Stimulated activated CD8-positive, alpha-beta memory T cell treated with anti-CD3 and anti-CD28 coated beads, Interleukin-12 subunit alpha, Interleukin-12 subunit beta, amount 100 ng/mL, for 24 hours (primary cell): Measurements from ENCODE around the gene APBB2.
"Not testable (repeated sequence)": the region's sequence is repeated elsewhere in the genome, so short reads cannot be mapped to it uniquely, and the experiment has no call there.

Experiments
- DNase-seq: peaks from one replicate; pipeline ENCODE4 v3.0.0-alpha.2; 2020; ENCODE audit errors: extremely low read depth

APBB2 gene

GRCh38 chr4:40905414-40905813 lies 308.9 kb downstream of the APBB2 start:
- no peak for DNase-seq

DNA sequence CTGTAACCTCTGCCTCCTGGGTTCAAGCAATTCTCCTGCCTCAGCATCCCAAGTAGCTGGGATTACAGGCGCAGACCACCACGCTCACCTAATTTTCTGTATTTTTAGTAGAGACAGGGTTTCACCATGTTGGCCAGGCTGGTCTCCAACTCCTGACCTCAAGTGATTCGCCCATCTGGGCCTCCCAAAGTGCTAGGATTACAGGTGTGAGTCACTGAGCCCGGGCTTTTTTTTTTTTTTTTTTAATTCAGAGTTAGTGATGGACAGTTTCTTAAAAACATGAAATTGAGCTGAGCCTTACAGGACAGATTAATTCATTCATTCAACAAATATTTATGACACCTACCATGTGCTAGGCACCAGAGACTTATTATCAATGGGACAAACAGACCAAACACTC lies 313.8 kb downstream of the APBB2 start:
- not testable (repeated sequence) for DNase-seq

DNA sequence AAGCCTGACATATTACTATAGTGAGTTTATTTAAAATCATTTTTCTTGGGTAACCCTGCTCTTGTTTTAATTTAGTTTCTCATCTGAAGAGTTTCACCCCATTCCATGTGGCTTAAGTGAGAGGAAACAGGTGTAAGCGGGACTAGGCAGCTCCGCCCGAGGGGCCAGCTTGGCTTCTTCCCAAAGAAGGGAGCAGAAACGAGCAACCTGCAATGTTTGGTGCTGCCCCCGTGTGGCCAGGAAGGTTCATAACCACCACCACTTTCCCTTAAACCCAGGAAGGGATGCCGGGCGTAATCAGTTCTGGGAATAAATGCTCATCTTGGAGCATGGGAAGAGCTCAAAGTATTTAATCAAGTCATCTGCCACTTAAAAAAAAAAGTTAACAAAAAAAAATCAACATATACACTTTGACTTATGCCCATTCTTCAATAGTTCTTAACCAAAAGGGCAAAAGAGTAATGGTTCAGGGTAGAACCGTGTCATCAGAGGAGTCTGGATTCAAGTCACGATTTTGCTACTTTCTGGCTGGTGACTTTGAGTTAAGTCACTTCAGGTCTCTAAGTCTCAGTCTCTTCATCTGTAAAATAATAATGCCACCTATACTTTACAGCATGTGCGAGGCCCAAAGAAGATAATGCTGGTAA lies 316.7 kb downstream of the APBB2 start:
- peak; percentile 21 for DNase-seq

DNA sequence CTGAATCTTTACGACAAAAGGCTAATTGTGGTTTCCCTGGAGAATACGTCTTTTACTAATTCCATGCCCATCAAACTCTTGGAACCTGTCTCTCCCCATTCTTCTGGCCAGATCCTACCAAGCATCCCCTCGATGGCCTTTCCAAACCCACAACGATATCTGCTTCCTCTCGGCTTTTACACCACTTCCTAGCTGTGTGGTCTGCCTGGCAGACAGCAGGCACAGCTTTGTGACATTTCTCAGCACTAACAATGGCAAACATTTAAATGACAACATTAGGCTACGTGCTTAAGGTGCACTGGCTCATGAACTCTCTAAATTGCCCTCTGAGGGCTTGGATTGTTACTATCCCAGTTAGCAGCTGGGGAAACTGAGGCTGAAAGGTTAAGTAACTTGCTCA lies 323.6 kb downstream of the APBB2 start:
- no peak for DNase-seq

DNA sequence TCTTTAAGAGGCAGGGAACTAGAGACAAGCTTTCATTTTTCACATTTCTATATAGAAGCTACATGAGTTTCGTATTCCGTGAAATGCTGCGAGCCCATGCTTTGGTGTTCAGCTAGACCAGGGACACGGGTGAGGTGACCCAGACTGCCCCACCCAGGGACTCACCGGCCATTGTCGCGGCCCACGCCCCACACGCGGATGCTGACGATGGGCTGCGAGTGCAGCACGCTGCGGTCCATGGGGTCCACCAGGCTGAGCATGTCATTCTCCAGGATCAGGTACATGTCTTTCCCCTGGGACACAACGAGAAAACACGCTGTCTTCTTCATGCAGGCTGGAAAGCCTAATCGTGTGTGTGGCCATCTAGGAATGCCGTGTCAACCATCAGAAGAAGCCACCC lies 324.1 kb downstream of the APBB2 start:
- no peak for DNase-seq

GRCh38 chr4:40888933-40889332 lies 325.4 kb downstream of the APBB2 start:
- DNase-seq, result no peak

DNA sequence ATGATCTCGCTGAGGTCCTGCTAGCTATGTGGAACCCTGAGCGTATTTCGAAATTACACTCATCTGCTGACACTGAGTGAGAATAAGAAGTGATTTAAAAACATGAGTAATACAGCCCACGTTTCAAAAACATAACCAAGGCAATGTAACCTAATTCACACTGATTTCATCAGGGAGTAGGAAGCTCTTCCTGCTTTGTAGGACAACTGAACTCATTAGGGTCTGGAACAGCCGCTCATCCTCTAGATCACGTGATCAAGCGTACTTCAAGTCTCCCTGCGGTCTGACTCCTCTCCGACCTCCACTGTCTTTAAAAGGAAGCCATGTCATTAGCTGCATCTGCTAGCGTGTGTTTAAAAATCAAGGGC lies 326.6 kb downstream of the APBB2 start:
- no peak for DNase-seq

- DNase-seq, result no peak
These were observed 327.2 kb downstream of the APBB2 start for GRCh38 chr4:40886931-40887763.

- no peak for DNase-seq
These were observed 332.5 kb downstream of the APBB2 start for GRCh38 chr4:40881851-40882250.

DNA sequence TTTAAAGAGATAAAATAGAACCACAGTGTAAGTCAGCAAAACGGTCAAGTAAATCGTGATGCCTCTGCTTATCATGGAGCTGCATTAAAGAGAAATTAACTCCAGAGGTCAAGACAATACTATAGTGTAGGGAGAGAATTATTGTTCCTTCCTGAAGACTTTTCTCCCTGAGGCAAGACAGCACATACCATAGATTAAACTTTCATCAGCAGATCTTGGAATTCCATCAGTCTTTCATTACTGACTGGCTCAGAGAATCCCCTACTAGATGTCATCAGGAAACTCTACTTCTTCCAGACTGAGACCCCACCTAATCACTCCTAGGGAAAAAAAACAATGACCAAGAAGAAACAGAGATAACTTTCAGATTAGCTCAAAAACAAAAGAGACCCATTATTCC lies 333.2 kb downstream of the APBB2 start:
- no peak for DNase-seq

DNA sequence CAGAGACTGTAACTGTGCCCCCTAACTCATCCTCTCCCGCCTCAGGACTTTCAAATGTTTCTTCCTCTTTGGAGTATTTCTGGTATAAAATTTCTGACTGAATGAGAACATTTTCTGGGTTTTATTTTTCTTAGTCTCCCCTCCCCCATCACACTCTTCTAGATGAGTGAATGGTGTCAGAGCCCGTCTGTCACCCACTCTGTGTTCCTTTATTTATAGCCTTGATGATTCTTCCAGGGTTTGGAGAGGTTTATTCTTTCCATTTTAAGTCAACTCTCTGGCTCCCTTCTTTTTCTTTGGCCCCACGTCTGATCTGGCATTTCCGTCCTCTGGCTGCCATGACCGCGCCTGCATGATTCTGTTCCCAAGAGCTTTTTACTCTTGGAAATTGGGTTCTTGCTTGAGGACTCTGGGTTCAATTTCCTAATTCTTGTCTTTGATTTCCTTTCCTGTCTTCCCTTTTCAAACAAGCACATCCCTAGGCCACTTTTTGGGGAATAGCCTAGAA lies 335.7 kb downstream of the APBB2 start:
- no peak for DNase-seq

DNA sequence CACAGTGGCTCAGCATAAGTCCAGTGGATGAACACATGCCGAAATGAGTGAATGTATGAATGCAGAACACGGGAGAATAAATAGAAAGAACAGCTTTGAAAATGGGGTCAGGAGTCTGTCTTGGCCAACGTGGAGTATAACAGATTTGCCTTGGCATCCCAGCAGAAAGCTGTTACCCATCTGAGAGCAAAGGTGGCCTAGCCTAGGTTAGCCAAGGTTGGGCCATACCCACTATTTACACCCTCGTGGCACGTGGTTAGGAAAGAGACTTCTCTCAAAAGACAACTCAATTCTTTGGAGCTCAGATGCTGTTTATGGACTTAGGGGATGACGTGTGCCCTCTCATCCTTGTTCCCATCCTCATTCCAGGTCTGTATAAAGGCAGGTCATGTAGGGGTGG lies 337.3 kb downstream of the APBB2 start:
- DNase-seq, result no peak

DNA sequence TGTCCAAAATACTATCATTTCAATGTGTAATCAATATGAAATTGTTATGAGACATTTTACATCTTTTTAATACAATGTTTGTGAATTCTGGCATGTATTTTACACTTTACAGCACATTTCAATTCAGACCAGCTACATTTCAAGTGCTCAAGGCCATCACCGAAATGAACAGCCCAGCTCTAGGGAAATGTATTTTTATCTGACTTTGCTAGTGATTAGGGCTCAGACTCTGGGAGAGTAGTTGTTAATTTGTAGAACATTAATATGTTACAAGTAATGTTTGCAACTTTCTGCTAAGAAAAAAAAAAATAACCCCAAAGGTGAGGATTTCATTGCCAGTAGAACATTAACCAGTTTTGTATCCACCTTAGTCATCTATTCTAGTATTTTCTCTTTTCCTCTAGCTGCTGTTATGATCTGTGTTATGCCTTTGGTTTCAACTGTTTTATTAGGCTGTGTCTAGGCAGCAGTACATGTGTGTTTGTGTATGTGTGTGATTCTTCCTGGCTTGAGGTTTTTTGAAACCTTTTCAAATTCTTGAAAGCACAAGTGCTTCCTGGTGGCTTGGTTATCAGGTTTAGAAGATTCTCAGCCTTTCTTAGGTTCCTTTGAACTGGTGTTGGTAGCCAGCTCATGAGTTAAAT lies 338.7 kb downstream of the APBB2 start:
- no peak for DNase-seq

GRCh38 chr4:40874901-40875300 lies 339.4 kb downstream of the APBB2 start:
- DNase-seq, result no peak

GRCh38 chr4:40874331-40874730 lies 340.0 kb downstream of the APBB2 start:
- DNase-seq, result no peak

GRCh38 chr4:40871695-40872250 lies 342.6 kb downstream of the APBB2 start:
- no peak for DNase-seq

DNA sequence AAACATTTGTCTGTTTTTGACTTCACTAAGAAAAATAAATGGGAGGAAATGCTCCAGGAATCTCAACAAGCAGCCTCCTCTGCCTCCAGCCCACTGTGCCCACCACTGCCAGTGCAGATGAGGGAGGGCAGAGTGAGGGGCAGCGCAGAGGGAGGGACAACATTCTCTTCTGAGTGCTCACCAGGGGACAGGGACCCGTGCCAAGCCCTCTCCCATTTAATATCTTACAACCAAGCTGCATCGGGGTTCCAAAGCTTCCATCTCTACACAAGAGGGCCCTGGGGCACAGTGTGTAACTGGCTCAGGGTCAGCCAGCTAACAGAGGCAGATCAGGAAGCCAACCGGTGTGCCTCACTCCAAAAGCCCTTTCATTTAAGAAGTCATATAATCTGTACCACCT lies 344.2 kb downstream of the APBB2 start:
- DNase-seq, result no peak

- no peak for DNase-seq
These were observed 348.6 kb downstream of the APBB2 start for GRCh38 chr4:40865696-40866095.

DNA sequence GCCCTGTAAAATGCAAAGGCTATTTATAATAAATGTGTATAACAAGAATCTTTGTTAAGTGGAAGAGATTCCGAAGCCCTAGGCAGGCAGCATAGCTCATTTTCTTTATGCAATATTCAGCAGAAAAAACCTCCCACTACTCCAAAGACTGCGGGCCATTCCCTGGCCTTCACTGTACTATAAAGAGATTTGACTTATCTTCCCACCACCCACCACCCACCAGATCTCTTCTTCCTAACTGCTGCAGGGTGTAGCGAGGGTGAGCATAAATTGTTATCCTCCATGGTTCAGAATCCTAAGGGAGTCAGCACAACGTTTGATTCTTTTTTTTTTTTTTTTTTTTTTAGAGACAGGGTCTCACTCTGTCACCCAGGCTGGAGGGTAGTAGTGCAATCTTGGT lies 349.8 kb downstream of the APBB2 start:
- DNase-seq, result no peak

DNA sequence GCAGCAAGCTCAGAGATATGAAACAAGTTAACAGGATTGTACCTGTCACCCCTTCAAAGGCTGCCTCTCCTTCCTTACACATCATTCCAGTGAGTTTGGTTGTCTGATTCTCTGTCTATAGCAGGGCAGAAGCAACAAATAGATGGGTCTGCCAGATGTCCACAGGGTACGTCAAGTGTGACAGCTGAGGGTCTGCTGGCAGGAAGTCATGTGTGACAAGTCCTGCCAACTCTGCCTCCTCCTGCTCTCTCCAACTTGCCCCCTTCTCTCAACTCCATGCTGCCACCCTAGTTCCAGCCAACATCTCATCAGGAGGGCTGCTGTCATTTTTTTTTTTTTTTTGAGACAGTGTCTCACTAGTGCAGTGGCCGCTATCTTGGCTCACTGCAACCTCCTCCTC lies 355.4 kb downstream of the APBB2 start:
- no peak for DNase-seq

DNA sequence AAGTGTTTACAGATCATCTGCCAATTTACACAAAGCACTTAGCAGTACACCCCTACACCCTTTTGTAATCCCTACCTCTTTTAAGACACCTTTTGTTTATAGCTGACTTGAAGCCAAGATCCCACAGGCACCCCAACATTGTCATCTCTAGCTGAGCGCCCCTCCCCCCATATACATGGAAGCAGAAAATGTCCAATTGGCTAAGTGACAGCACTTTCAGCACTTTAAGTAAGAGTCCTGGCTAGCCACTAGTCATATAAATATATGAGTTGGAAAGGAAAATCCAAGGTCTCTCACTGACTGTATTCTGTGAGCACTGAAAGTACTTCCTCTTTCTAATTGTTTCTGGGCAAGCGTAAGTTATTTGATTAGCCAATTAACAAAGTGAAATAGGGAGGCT lies 356.4 kb downstream of the APBB2 start:
- no peak for DNase-seq

GRCh38 chr4:40856840-40857362 lies 357.4 kb downstream of the APBB2 start:
- DNase-seq, result peak; percentile 12
